Measurements from ENCODE around the gene MTO1.
"Not testable (repeated sequence)": the region's sequence is repeated elsewhere in the genome, so short reads cannot be mapped to it uniquely, and the experiment has no call there.

Gene MTO1

DNA sequence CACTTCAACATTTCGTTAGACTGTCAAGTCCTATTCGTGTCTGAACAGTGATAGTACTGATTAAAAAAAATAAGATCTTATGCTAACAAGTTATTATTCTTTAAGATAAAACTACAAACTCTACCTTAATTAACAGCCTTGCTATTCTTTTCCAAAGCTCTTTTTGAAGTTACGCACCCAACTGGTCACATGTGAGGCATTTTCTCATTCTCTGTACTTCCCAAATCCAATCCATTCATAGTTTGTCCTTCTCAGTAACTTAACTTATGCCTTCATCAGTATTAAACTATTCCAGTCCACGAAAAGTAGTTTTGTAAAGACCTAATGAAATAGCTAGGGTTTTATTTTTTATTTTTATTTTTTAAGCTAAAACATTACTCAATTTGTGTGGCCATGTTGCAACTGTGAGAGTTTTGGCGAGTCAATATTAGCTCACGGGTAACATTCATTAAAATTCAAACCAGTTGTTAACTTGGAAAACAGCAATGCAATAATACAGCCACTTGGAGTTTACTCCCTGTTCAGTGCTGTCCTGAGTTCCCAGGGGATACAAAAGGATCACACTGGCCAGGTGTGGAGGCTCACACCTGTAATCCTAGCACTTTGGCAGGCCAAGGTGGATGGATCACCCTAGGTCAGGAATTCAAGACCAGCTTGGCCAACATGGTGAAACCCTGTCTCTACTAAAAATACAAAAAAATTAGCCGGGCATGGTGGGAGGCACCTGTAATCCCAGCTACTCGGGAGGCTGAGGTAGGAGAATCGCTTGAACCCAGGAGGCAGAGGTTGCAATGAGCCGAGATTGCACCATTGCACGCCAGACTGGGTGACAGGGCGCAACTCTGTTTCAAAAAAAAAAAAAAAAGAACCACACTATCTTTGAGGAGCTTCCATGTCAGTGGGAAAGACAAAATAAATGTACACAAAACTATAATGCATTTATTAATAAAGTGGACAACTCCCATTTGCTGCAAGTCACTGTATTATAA, 87.2 kb downstream of the MTO1 start:
- DNase-seq (ENCODE audit: low read depth), result no peak
- TF ChIP-seq, protein P1, sequence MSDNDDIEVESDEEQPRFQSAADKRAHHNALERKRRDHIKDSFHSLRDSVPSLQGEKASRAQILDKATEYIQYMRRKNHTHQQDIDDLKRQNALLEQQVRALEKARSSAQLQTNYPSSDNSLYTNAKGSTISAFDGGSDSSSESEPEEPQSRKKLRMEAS (IDR thresholded peaks at IDR 0.05; ENCODE audit: low read depth, low read length), result no peak
- TF ChIP-seq MYC (IDR thresholded peaks at IDR 0.05; ENCODE audit: low read depth, low read length) (no peak), POLR2A (IDR thresholded peaks at IDR 0.05; ENCODE audit: extremely low read depth, insufficient read length) (no peak)
- TF ChIP-seq, protein P2, sequence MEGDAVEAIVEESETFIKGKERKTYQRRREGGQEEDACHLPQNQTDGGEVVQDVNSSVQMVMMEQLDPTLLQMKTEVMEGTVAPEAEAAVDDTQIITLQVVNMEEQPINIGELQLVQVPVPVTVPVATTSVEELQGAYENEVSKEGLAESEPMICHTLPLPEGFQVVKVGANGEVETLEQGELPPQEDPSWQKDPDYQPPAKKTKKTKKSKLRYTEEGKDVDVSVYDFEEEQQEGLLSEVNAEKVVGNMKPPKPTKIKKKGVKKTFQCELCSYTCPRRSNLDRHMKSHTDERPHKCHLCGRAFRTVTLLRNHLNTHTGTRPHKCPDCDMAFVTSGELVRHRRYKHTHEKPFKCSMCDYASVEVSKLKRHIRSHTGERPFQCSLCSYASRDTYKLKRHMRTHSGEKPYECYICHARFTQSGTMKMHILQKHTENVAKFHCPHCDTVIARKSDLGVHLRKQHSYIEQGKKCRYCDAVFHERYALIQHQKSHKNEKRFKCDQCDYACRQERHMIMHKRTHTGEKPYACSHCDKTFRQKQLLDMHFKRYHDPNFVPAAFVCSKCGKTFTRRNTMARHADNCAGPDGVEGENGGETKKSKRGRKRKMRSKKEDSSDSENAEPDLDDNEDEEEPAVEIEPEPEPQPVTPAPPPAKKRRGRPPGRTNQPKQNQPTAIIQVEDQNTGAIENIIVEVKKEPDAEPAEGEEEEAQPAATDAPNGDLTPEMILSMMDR (IDR thresholded peaks at IDR 0.05; ENCODE audit: low read depth, low read length), result no peak
- no peak overlapping the region for H3K4me3 ChIP-seq (ENCODE audit: low read depth, low read length)

DNA sequence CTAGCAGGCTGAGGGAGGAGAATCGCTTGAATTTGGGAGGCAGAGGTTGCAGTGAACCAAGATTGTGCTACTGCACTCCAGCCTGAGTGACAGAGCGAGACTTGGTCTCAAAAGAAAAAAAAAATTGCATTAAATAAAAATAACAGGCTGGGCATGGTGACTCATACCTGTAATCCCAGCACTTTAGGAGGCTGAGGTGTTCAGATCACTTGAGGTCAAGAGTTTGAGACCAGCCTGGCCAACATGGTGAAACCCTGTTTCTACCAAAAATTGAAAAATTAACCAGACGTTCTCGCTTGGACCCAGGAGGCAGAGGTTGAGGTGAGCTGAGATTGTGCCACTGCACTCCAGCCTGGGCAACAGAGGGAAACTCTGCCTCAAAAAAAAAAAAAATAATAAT, 89.6 kb downstream of the MTO1 start:
- not testable (repeated sequence) for H3K4me3 ChIP-seq (ENCODE audit: low read depth, low read length)

DNA sequence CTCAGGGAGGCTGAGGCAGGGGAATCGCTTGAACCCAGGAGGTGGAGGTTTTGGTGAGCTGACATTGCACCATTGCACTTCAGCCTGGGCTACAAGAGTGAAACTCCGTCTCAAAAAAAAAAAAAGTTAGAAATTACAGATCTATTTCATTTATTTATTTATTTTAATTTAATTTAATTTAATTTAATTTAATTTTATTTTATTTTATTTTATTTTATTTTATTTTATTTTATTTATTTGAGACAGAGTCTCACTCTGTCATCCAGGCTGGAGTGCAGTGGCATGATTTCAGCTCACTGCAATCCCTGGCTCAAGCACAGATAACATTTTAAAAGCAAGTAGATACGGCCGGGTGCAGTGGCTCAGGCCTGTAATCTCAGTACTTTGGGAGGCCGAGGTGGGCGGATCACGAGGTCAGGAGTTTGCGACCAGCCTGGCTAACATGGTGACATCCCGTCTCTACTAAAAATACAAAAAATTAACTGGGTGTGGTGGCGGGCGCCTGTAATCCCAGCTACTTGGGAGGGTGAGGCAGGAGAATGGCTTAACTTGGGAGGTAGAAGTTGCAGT, 93.9 kb downstream of the MTO1 start:
- H3K4me3 ChIP-seq (ENCODE audit: low read depth, low read length); DNase-seq (ENCODE audit: low read depth): not testable (repeated sequence)

More for the DNA sequence above, 89.6 kb downstream of the MTO1 start:
- DNase-seq (ENCODE audit: low read depth), result not testable (repeated sequence)

DNA sequence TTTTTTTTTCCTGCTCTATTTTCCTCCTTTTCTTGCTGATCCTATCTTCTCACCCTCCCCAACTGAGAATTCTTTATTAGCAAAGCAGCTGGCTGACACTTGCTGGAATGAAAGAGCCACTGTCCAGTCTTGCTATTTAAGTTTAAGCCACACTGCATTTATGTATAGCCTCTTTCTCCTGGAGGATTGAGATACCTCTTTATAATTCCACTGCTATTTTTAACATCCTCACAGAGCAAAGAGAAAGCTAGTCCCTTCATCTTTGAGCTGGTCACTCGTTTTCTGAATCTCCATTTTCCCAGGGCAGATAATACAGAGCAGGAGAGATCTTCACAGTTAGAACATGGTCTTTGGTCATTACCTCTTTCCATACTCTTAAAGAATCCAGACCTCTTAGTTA, 95.3 kb downstream of the MTO1 start:
- TF ChIP-seq, protein P2 (IDR thresholded peaks at IDR 0.05; ENCODE audit: low read depth, low read length), result no peak
- no peak for TF ChIP-seq POLR2A (IDR thresholded peaks at IDR 0.05; ENCODE audit: extremely low read depth, insufficient read length)
- TF ChIP-seq, protein P1 (IDR thresholded peaks at IDR 0.05; ENCODE audit: low read depth, low read length), result no peak
- no peak for TF ChIP-seq MYC (IDR thresholded peaks at IDR 0.05; ENCODE audit: low read depth, low read length)
- no peak for DNase-seq (ENCODE audit: low read depth)
- no peak overlapping the region for H3K4me3 ChIP-seq (ENCODE audit: low read depth, low read length)
